ENCODE results near the gene ZBP1. TPM values are rescaled to one million over a fixed set of nuclear protein-coding genes. Genes with fewer than 3 reads are reported as not detected.

Gene ZBP1
- total and polyA plus RNA-seq, 7 donors, result 0.36 to 17.2 (median 1.2) TPM; not detected in 2

DNA sequence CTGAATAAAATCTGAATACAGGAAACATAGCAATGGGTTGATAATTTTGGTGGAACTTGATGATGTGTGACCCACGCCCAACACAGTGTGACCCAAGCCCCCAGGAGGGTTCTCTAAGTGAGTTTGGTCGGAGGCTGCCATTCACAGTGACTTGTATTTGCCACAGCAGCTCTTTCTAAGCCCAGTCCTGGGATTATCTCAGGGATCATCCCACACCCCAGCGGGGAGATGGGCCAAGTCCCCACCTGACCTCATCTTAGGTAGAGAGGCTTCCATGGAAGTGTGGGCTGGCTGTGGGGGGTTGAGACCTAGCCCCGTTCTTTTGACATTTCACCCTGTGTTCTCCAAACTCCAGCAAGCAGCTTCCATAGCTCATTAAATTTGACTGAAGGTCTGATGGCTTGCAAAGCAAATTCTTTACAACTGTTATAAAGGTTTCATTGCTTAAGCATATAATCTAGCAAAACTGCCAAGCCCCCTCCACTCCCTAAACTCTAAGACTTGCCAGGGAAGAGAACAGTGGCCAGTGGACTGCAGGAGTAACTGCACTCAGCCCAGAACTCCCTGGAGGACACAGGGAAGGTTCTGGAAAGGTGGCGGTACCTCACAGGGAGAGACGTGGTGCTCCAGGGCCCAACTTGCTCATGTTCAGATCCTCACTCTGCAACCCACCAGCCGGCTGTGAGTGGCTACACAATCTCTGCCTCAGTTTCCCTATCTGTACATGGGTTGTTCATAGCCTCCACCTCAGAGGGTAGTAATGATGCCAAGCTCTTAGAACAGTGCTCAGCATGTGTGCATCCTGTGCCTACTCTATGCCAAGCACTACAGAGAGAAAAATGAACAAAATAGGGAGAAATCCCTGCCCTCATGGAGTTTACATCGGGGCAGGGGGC is 60.3 kb downstream of the ZBP1 start:
- intact Hi-C loops (cut with DNase I), result no loop called here
- no peak for TF ChIP-seq POLR2A (IDR thresholded peaks at IDR 0.05)

DNA sequence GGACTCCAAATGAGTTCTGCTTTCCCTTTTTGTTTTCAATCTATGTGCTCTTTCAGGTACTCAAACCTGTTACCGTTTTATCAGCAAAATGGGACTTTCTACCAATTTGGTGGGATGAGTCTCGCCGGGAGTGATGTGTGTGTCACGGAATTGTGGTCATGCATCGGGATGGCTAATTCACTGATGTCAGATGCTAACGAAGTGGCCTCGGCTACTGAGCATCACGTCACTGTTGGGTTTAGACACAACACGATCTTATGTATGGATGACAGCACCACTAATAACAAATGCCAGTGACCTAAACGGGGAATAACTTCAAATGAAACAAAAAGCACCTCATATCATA is 61.0 kb downstream of the ZBP1 start:
- WGBS, 2 donors, result 89 to 92% methylated on average over 10 of the region's 10 CpGs
- no peak overlapping the region for H3K27ac ChIP-seq
- TF ChIP-seq, protein P1, sequence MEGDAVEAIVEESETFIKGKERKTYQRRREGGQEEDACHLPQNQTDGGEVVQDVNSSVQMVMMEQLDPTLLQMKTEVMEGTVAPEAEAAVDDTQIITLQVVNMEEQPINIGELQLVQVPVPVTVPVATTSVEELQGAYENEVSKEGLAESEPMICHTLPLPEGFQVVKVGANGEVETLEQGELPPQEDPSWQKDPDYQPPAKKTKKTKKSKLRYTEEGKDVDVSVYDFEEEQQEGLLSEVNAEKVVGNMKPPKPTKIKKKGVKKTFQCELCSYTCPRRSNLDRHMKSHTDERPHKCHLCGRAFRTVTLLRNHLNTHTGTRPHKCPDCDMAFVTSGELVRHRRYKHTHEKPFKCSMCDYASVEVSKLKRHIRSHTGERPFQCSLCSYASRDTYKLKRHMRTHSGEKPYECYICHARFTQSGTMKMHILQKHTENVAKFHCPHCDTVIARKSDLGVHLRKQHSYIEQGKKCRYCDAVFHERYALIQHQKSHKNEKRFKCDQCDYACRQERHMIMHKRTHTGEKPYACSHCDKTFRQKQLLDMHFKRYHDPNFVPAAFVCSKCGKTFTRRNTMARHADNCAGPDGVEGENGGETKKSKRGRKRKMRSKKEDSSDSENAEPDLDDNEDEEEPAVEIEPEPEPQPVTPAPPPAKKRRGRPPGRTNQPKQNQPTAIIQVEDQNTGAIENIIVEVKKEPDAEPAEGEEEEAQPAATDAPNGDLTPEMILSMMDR (IDR thresholded peaks at IDR 0.05), result no peak
- TF ChIP-seq POLR2A (IDR thresholded peaks at IDR 0.05) (no peak), EP300 (IDR thresholded peaks at IDR 0.05) (no peak), POLR2AphosphoS5 (IDR thresholded peaks at IDR 0.05) (no peak)
- intact Hi-C loops (cut with DNase I), result no loop called here
- no peak overlapping the region for H3K4me3 ChIP-seq
- no peaks in the 10 kb centered on the region for H3K9me3 ChIP-seq
- no peaks in the 10 kb centered on the region for H3K36me3 ChIP-seq
- peaks cover 0 to 10% (median 5%) of the 10 kb centered on the region in 3 donors for H3K27me3 ChIP-seq
- DNase-seq, result no peak
- H3K4me1 ChIP-seq, result no peaks in the 10 kb centered on the region

More for the DNA sequence above, 60.3 kb downstream of the ZBP1 start:
- Histone ChIP-seq H3K36me3 (no peaks in the 10 kb centered on the region), H3K27ac (no peak overlapping the region), H3K27me3 (peaks cover 0 to 10% (median 5%) of the 10 kb centered on the region in 3 donors), H3K9me3 (no peaks in the 10 kb centered on the region), H3K4me3 (no peak overlapping the region), H3K4me1 (no peaks in the 10 kb centered on the region)
- DNase-seq, result no peak
- WGBS, 2 donors, result 45 to 75% methylated on average over 8 of the region's 8 CpGs

DNA sequence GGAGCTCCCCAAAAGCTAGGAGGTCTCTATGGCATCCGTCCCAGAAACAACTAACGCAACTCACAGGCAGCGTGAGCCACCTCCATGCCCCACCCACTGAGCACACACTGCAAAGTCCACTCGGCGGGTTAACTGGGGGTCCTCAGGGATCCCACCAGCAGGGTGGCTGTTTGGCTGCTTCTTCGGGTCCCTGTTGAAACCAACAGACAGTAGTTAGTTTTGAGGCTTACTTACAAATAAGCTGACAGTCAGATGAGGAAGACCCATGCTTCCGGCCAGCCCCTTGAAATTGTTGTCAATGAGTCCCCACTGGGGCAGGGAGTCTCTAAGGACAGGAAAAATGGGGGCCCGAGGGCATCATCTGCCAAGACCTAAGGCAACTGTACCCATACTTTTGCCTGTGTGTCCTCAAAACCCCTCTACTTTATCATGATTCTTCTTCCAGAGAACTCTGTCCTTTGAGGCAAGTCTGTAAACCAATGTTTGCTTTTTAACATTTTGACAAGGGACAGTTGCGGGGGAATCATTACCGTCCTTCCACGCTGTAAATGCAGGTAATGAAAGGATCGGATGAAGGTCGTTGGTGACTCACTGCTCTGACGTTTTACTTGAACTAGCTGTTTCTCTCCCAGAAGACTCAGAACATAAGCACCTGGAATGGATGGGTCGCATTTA is 61.5 kb downstream of the ZBP1 start:
- no peaks in the 10 kb centered on the region for H3K9me3 ChIP-seq
- intact Hi-C loops (cut with DNase I), result no loop called here
- WGBS, 2 donors, result 26 to 61% methylated on average over 15 of the region's 15 CpGs
- no peaks in the 10 kb centered on the region for H3K4me1 ChIP-seq
- no peak for TF ChIP-seq EP300 (IDR thresholded peaks at IDR 0.05)
- TF ChIP-seq, protein P1 (IDR thresholded peaks at IDR 0.05), result no peak
- TF ChIP-seq POLR2AphosphoS5 (IDR thresholded peaks at IDR 0.05), result no peak
- TF ChIP-seq POLR2A (IDR thresholded peaks at IDR 0.05), result no peak
- H3K27ac ChIP-seq, result no peak overlapping the region
- no peak overlapping the region for H3K4me3 ChIP-seq
- no peak for DNase-seq
- H3K36me3 ChIP-seq, result no peaks in the 10 kb centered on the region
- H3K27me3 ChIP-seq, result peaks cover 0 to 10% (median 5%) of the 10 kb centered on the region in 3 donors

DNA sequence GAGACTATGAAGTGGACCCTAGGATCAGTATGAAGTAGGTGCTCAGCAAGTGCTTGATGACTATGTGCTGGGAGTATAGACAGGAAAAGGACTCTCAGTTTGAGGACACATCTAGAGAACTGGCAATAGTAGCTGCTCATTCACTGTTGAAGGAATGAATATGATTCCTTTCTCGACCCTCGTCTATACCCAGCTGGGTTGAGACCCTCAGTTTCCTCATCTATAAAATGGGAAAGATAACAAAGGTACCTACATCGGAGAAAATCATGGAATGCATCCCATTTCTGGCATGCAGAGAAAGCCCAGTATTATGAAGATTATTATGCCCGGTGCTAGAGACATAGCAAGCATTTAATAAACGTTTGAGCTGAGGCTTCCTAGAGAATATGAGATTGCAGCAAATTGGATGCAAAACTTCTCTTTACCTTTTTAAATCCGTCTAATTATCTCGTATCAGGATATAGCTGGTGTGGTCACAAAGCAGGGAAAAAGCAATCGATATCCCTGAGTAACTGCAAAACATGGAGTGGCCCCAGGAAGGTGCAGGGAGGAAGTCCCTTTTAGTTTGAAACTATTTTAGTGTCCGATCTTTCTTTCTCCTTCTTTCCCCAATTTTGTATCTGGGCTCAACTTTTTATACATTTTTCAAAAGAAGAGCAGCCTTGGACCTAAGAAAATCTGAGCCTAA is 62.2 kb downstream of the ZBP1 start:
- no peak for TF ChIP-seq POLR2AphosphoS5 (IDR thresholded peaks at IDR 0.05)
- TF ChIP-seq POLR2A (IDR thresholded peaks at IDR 0.05), result no peak
- no peak for TF ChIP-seq EP300 (IDR thresholded peaks at IDR 0.05)
- TF ChIP-seq, protein P1 (IDR thresholded peaks at IDR 0.05), result no peak
- no peak overlapping the region for H3K27ac ChIP-seq
- no peaks in the 10 kb centered on the region for H3K36me3 ChIP-seq
- H3K9me3 ChIP-seq, result no peaks in the 10 kb centered on the region
- 57 to 81% methylated on average over 9 of the region's 9 CpGs for WGBS, 2 donors
- no peak for DNase-seq
- H3K27me3 ChIP-seq, result peaks cover 0 to 10% (median 5%) of the 10 kb centered on the region in 3 donors
- H3K4me1 ChIP-seq, result no peaks in the 10 kb centered on the region
- no peak overlapping the region for H3K4me3 ChIP-seq
- intact Hi-C loops (cut with DNase I), result no loop called here

DNA sequence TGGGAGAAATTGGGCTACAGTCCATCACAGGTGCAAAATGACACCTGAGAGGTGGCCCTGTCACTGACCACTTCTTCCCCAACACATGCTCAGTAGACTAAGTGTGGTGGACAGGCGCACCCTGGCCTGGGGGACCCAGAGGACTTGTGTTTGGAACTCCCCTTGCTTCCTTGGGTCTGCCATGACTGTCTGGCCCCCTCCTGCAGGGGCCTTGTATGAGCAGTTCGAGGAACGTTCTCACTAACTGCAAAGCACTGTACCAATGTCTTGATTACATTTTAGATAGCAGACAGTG is 63.3 kb downstream of the ZBP1 start:
- TF ChIP-seq POLR2A (IDR thresholded peaks at IDR 0.05) (no peak), POLR2AphosphoS5 (IDR thresholded peaks at IDR 0.05) (no peak), EP300 (IDR thresholded peaks at IDR 0.05) (no peak)
- TF ChIP-seq, protein P1 (IDR thresholded peaks at IDR 0.05), result no peak
- DNase-seq, result no peak
- 86 to 92% methylated on average over 3 of the region's 3 CpGs for WGBS, 2 donors
- Histone ChIP-seq H3K4me1 (no peaks in the 10 kb centered on the region), H3K27me3 (peaks cover 0 to 10% (median 8%) of the 10 kb centered on the region in 3 donors), H3K36me3 (no peaks in the 10 kb centered on the region), H3K4me3 (no peak overlapping the region), H3K27ac (no peak overlapping the region), H3K9me3 (no peaks in the 10 kb centered on the region)
- intact Hi-C loops (cut with DNase I), result no loop called here
